Stimulated activated CD4-positive, alpha-beta T cell treated with anti-CD3 and anti-CD28 coated beads, TNF-alpha, amount 100 ng/mL, for 4 hours (primary cell): ENCODE measurements around the gene FGFR2.

Experiments used
- DNase-seq, 3 experiments: peaks; one replicate each; pipeline ENCODE4 v3.0.0-alpha.2; 2020; ENCODE audit warnings: low read depth in 3 of 3

FGFR2 gene

GRCh38 chr10:121452581-121452980 lies 145.7 kb downstream of the FGFR2 start:
- no peak for DNase-seq

- no peak for DNase-seq
Measured at GRCh38 chr10:121450247-121450646, 148.0 kb downstream of the FGFR2 start.

DNA sequence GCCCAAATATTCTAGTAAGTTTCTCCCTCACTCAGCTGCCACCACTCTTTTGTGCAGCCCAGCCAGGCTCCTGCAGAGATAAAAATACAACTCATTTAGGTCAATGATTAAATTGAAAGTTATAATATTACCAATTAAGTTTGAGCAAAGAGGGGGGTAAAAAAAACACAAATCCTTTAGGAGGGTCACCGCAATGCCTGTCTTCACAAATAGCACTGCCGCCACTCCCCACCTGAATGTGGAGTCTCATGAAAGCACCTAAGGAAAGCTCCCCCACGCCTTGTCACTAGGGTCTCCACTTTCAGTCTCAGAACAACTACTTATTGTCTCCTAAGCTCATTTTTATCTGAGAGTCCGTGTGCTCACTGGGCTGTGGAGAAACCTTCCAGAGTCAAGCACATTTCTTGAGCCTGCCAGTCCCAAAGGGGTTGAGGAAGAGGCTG lies 148.7 kb downstream of the FGFR2 start:
- DNase-seq, result no peak

GRCh38 chr10:121448766-121449421 lies 149.3 kb downstream of the FGFR2 start:
- DNase-seq, result no peak

- no peak for DNase-seq
Measured at GRCh38 chr10:121444520-121445165, 153.6 kb downstream of the FGFR2 start.

DNA sequence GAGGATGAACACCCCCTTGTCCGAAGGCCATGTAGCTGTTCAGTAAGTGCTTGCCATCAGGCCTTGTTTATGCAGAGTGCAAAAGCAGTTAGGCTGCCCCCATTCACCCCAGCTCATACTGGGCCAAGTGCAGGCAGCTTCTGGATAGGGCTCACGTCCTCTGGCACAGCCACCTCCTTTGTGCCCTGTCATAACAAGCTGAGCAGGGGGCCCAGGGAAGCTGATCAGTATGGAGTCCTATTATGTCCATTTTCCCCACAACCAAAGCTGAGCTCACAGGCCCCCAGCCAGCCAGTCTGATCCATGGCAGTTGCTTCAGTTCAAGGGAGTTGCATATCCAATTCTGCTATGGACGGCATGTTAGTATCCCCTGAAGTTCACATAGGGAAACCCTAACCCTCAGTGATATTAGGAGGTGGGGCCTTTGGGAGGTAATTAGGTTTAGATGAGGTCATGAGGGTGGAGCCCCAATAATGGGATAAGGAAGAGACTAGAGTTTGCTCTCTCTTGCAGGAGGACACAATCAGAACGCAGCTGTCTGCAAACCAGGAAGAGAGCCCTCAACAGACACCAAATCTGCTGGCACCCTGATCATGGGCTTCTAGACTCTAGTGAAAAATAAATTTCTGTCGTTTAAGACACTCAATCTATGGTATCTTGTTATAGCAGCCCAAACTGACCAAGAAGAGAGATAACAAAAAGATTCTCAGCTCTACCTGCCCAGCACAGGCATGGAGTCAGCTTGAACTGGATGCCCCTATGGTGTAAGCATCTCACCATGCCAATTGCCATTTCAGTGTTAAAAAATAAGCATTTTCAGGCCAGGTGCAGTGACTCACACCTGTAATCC lies 155.9 kb downstream of the FGFR2 start:
- no peak for DNase-seq

GRCh38 chr10:121440461-121440860 lies 157.8 kb downstream of the FGFR2 start:
- no peak for DNase-seq

GRCh38 chr10:121438333-121438732 lies 159.9 kb downstream of the FGFR2 start:
- no peak for DNase-seq

DNA sequence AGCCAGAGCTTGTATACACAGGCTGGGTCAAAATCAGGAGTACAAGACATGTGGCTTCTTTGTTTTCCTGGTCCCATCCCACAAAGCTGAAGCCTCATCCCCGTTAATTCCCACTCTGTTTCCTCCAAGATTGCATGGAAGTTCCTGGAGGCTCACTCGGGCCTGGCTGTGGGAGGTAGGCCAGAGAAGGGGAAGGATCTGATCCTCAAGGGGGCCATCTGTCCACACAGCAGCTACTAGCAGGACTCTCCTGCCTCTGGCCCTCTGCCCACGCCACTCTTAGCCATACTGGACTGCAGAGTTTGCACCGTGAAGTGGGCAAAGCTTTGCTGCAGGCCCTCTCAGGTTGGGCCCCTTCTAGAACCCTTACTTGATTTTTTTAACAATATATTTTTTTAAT lies 160.6 kb downstream of the FGFR2 start:
- DNase-seq, result no peak

- no peak for DNase-seq
Measured at GRCh38 chr10:121436630-121437341, 161.5 kb downstream of the FGFR2 start.

- DNase-seq, result no peak
Measured at GRCh38 chr10:121436281-121436629, 162.0 kb downstream of the FGFR2 start.

GRCh38 chr10:121435099-121435875 lies 163.0 kb downstream of the FGFR2 start:
- no peak for DNase-seq

DNA sequence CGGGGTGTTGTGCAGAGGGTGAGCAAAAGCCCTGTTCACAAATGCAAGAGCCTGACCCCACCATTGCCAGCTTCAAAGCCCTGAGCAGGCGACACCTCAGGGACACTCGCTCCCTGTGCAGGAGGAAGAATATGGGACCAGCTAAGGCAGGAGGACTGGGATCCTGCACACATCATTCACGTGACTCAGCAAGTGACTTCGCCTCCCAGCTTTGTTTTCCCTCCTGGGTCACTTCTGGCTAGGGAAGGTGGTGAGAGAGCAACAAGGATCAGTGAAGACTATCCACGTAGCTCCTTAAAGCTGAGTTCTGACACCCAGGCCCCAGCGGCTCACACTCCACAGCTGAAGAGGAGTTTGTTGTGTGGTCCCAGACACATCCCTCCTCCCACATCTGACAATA lies 164.3 kb downstream of the FGFR2 start:
- DNase-seq, result no peak

- DNase-seq, result no peak
Measured at GRCh38 chr10:121428867-121429266, 169.4 kb downstream of the FGFR2 start.
